LoVo (cell line): Measurements from ENCODE around the gene SAFB.
"Not testable (repeated sequence)": the region's sequence is repeated elsewhere in the genome, so short reads cannot be mapped to it uniquely, and the experiment has no call there.

Experiments used
- DNase-seq: peaks from one replicate; pipeline ENCODE4 v3.0.0-alpha.2; 2016; ENCODE audit warnings: low spot score

SAFB gene

DNA sequence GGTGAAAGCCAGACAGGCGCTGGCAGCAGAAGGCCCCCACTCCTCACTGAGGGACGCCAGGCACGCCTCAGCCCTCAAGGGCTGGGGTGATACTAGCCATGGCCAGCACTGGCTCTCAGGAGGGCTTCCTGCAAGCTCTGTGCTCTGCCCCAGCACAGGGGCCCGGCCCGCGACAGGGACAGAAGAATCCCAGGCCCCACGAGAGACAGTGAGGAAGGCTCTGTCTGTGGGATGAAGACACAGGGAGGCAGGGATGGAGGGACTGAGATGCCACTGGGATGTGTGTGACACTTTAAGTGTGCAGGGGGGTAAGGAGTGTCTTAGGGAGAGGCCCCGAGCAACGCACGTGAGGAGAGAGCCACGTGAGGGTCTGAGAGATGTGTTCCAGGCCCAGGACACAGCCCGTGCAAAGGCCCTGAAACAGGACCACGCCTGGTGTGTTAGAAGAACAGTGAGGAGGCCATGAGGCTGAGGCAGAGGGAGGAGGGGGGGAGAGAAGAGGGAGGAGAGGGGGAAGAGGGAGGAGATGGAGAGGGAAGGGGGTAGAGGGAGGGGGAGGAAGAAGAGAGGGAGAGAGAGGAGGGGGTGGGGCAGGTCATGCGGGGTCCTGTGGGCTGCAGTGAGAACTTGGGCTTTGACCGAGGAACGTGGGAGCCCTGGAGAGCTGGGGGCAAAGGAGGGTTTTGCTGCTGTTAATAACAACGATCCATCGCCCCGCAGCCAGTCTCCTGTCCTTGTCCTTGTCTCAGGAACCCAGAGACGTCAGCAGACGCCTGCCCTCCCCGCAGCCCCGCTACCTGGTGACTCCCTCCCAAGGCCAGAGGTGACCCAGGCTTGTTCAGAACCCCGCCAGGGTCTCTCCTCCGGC is 74.4 kb downstream of the SAFB start:
- no peak for DNase-seq

- no peak for DNase-seq
These were observed 75.2 kb downstream of the SAFB start for GRCh38 chr19:5697890-5698634.

- no peak for DNase-seq
These were observed 75.9 kb downstream of the SAFB start for GRCh38 chr19:5698635-5699422.

- DNase-seq, result no peak
These were observed 77.7 kb downstream of the SAFB start for GRCh38 chr19:5700455-5701092.

DNA sequence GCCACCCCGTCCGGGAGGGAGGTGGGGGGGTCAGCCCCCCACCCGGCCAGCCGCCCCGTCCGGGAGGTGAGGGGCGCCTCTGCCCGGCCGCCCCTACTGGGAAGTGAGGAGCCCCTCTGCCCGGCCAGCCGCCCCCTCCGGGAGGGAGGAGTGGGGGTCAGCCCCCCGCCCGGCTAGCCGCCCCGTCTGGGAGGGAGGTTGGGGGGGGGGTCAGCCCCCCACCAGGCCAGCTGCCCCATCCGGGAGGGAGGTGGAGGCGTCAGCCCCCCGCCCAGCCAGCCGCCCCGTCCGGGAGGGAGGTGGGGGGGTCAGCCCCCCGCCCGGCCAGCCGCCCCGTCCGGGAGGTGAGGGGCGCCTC is 79.1 kb downstream of the SAFB start:
- DNase-seq, result not testable (repeated sequence)

- no peak for DNase-seq
These were observed 81.2 kb downstream of the SAFB start for GRCh38 chr19:5703819-5704818.

- no peak for DNase-seq
These were observed 82.7 kb downstream of the SAFB start for GRCh38 chr19:5705552-5705951.

- no peak for DNase-seq
These were observed 84.1 kb downstream of the SAFB start for GRCh38 chr19:5706876-5707573.

DNA sequence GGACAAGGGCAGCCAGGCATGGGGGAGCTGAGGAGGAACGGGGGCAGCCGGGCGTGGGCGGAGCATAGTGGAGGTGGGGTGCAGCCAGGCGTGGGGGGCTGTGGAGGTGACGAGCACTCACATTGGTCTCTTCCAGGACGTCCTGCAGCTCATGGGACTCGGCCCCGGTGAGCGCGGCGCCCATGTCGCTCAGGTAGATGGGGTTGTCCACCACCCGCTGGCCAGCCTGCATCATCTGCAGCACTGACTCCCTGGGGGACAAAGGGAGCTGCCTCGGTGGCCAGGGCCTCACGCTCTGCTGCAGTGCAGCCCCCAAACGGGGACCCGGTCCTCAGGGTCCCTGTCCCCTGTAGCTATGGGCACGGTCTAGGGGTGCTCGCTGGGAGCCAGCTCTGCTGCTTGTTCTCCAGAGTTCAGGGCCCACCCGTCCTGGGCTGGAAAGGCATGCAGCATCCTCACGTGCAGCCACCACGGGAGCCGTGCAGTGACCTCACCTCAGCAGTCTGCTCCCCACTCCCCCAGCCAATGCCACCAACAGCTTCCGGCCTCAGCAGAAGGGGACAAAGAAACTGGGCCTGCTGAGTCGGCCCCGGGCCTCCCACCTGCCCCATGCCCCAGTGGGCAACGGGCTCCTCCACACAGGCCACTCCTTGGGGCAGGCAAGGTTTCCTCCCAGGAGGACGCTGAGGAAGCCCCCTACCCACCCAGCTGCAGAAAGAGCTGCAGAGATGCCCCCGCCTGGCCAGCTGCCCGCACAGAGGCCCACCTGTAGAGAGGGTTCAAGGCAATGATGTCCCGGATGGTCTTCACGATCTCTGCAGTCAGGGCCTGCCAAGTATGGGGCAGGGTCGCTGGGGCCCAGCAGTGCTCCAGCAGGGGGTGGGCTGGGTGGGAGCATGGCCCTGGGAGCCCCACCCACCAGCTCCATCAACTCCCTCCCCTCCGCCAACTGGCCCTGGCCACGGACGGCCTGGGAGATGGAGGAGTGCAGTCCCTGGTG is 85.0 kb downstream of the SAFB start:
- DNase-seq, result no peak

DNA sequence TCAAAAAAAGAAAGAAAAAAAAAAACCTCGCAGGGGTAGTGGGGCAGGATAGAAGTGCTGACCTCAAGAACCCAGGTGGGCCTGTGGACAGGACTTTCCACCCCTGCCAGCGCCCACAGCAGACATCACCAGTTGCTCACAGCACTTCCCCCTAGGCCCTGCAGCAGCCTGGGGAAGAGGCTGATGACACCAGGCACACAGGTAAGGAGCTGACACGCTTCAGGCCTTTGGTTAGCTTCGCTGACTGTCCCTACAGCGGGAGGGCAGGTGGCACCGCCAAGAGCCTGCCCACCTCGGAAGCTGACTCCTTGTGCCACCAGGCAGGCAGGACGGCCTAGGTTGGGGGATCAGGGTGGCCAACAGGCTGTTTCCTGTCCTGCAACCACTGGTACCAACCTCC is 88.1 kb downstream of the SAFB start:
- no peak for DNase-seq

GRCh38 chr19:5711713-5712161 is 88.9 kb downstream of the SAFB start:
- DNase-seq, result no peak

- DNase-seq, result no peak
These were observed 90.3 kb downstream of the SAFB start for GRCh38 chr19:5713228-5713627.

DNA sequence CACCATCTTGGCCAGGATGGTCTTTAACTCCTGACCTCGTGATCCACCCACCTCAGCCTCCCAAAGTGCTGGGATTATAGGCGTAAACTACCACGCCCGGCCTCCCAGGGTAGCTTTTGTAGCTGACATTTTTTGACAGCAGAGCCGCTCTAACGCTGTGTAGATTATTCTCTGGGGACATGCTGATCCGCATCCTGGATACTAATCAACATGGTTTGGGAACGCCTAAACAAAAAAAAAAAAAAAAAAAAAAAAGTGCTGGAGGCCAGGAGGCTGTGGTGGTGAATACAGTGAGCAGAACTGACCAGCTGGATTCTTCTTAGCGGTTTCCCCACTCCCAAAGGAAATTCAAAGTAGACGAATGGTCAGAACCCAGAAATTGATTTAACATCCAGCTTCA is 91.9 kb downstream of the SAFB start:
- DNase-seq, result no peak

- no peak for DNase-seq
These were observed 94.5 kb downstream of the SAFB start for GRCh38 chr19:5717215-5717935.
